B cell (primary cell): ENCODE results near the gene STK17A.

ENCODE experiments used
- EZH2 ChIP-seq: IDR thresholded peaks from 2 replicates; pipeline ENCODE4 v1.6.1; 2012; ENCODE audit warnings: borderline replicate concordance, low read depth, mild to moderate bottlenecking, moderate library complexity, low read length; ENCODE audit not compliant: insufficient read depth, poor library complexity, severe bottlenecking
- TF ChIP-seq, protein P1 (sequence below): fragments of 200-600 bp; IDR thresholded peaks from one replicate; pipeline ENCODE4 v1.8.0; 2022; ENCODE audit warnings: antibody characterized with exemption, mild to moderate bottlenecking

DNA sequence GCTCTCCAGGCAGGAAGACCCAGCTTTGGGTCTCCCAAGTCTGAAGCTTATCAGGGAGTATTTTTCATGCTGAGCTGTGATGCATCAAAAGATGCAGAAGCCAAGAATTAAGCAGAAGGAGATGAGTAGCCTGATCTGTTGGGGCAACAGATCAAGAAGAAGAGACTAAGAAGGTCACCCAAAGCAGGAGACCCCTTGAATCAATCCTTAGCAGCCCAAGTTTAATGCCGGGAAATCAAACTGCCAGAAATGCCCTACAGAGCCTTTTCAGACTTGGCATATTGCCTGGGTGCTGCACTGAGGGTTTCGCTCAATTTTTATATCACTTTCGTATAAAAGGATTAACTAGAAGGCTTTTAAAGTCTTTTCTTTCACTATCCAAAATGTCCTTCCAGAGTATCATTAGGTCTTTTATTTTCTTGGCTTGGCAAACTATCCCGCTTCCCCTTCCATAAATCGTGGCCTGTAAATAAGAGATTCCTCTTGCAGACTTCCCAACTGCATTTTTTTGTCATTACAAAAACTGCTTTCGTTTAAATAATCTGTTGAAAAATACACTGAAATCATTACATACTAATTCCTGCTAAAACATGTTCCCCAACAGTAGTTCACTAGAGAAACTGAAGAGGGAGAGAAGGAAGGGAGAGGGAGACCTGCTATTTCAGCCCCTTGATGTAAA is 49.0 kb upstream of the STK17A start:
- TF ChIP-seq, protein P1, sequence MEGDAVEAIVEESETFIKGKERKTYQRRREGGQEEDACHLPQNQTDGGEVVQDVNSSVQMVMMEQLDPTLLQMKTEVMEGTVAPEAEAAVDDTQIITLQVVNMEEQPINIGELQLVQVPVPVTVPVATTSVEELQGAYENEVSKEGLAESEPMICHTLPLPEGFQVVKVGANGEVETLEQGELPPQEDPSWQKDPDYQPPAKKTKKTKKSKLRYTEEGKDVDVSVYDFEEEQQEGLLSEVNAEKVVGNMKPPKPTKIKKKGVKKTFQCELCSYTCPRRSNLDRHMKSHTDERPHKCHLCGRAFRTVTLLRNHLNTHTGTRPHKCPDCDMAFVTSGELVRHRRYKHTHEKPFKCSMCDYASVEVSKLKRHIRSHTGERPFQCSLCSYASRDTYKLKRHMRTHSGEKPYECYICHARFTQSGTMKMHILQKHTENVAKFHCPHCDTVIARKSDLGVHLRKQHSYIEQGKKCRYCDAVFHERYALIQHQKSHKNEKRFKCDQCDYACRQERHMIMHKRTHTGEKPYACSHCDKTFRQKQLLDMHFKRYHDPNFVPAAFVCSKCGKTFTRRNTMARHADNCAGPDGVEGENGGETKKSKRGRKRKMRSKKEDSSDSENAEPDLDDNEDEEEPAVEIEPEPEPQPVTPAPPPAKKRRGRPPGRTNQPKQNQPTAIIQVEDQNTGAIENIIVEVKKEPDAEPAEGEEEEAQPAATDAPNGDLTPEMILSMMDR, result no peak
- TF ChIP-seq EZH2, result no peak
